Neural cell (in vitro differentiated cells): ENCODE data around the gene TMIGD1.

ENCODE experiments used
- EP300 ChIP-seq: fragments of 450-650 bp; conservative IDR thresholded peaks from 2 replicates; pipeline ENCODE4 v1.6.1; 2014; ENCODE audit warnings: antibody characterized with exemption, mild to moderate bottlenecking, moderate library complexity; ENCODE audit not compliant: poor library complexity, severe bottlenecking
- TAF1 ChIP-seq: IDR thresholded peaks from 2 replicates; pipeline ENCODE4 v1.6.1; 2012; ENCODE audit warnings: low read depth
- TF ChIP-seq, protein P1 (sequence below): fragments of 450-650 bp; IDR thresholded peaks from 2 replicates; pipeline ENCODE4 v1.5.1; 2014; ENCODE audit warnings: antibody characterized with exemption, mild to moderate bottlenecking, moderate library complexity; ENCODE audit not compliant: poor library complexity, severe bottlenecking

GRCh38 chr17:30340801-30341356, 7.0 kb upstream of the TMIGD1 start:
- TF ChIP-seq, protein P1, sequence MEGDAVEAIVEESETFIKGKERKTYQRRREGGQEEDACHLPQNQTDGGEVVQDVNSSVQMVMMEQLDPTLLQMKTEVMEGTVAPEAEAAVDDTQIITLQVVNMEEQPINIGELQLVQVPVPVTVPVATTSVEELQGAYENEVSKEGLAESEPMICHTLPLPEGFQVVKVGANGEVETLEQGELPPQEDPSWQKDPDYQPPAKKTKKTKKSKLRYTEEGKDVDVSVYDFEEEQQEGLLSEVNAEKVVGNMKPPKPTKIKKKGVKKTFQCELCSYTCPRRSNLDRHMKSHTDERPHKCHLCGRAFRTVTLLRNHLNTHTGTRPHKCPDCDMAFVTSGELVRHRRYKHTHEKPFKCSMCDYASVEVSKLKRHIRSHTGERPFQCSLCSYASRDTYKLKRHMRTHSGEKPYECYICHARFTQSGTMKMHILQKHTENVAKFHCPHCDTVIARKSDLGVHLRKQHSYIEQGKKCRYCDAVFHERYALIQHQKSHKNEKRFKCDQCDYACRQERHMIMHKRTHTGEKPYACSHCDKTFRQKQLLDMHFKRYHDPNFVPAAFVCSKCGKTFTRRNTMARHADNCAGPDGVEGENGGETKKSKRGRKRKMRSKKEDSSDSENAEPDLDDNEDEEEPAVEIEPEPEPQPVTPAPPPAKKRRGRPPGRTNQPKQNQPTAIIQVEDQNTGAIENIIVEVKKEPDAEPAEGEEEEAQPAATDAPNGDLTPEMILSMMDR, result no peak
- no peak for TF ChIP-seq EP300
- no peak for TF ChIP-seq TAF1
